Fibroblast of mammary gland (primary cell): Measurements from ENCODE around the gene NPBWR2.

ENCODE experiments used
- DNase-seq: peaks from one replicate; pipeline ENCODE4 v3.0.0-alpha.2; 2010; ENCODE audit warnings: low read depth
- H3K4me3 ChIP-seq: 2 replicates; pipeline ENCODE4 v1.5.1; 2011; ENCODE audit warnings: low read depth, mild to moderate bottlenecking, low read length, moderate library complexity; ENCODE audit not compliant: control insufficient read depth
- CTCF ChIP-seq: conservative IDR thresholded peaks from 2 replicates; pipeline ENCODE4 v1.5.1; 2011; ENCODE audit warnings: low read depth, low read length, inconsistent platforms; ENCODE audit not compliant: control insufficient read depth, insufficient read depth

Gene NPBWR2

GRCh38 chr20:64073476-64074183 is 33.7 kb downstream of the NPBWR2 start:
- no peak for DNase-seq
- TF ChIP-seq CTCF = no peak
- no peak overlapping the region for H3K4me3 ChIP-seq

GRCh38 chr20:64072498-64073063 is 34.8 kb downstream of the NPBWR2 start:
- no peak for TF ChIP-seq CTCF
- DNase-seq = no peak
- H3K4me3 ChIP-seq = no peak overlapping the region

- TF ChIP-seq CTCF = no peak
- no peak for DNase-seq
- no peak overlapping the region for H3K4me3 ChIP-seq
These were observed 35.7 kb downstream of the NPBWR2 start for GRCh38 chr20:64071341-64072332.

GRCh38 chr20:64070244-64070993 is 36.9 kb downstream of the NPBWR2 start:
- no peak overlapping the region for H3K4me3 ChIP-seq
- TF ChIP-seq CTCF = no peak
- no peak for DNase-seq

GRCh38 chr20:64069614-64070243 is 37.6 kb downstream of the NPBWR2 start:
- no peak overlapping the region for H3K4me3 ChIP-seq
- no peak for DNase-seq

More at GRCh38 chr20:64069614-64070243, 37.6 kb downstream of the NPBWR2 start:
- peak; percentile 55 for TF ChIP-seq CTCF
